GM12891 (cell line): ENCODE results near the gene CDK6.

Experiments used
- PAX5 ChIP-seq: IDR thresholded peaks from 2 replicates; pipeline ENCODE4 v1.6.1; 2011; ENCODE audit warnings: low read length, moderate library complexity, mild to moderate bottlenecking; ENCODE audit not compliant: insufficient read depth, severe bottlenecking
- POLR2A ChIP-seq: IDR thresholded peaks from 2 replicates; pipeline ENCODE4 v1.6.1; 2011; ENCODE audit warnings: low read depth, low read length, control low read depth
- POLR2AphosphoS5 ChIP-seq: IDR thresholded peaks from 2 replicates; pipeline ENCODE4 v1.6.1; 2011; ENCODE audit warnings: low read depth, low read length, control low read depth
- TAF1 ChIP-seq: IDR thresholded peaks from 2 replicates; pipeline ENCODE4 v1.6.1; 2011; ENCODE audit warnings: low read depth, low read length, control low read depth

- TF ChIP-seq TAF1 (no peak), POLR2A (no peak), POLR2AphosphoS5 (no peak), PAX5 (no peak)
Observed at GRCh38 chr7:92609921-92610518, 226.4 kb downstream of the CDK6 start.
